ENCODE results near the gene ATP11C.

ATP11C gene

GRCh38 chrX:139816204-139816603 is 116.6 kb downstream of the ATP11C start:
- H3K36me3 ChIP-seq (replicated peaks): no peaks in the 10 kb centered on the region

GRCh38 chrX:139815771-139816170 is 117.1 kb downstream of the ATP11C start:
- in situ Hi-C loops (cut with HindIII; ENCODE audit: low pct_ligation_motif_present, low sequenced_read_pairs): no loop called here
- TF ChIP-seq CTCF (IDR thresholded peaks at IDR 0.05; ENCODE audit: low read depth, low read length, missing control alignments): no peak
- Histone ChIP-seq H3K27ac (no peak overlapping the region), H3K36me3 (replicated peaks) (no peaks in the 10 kb centered on the region), H3K27me3 (replicated peaks) (no peaks in the 10 kb centered on the region), H3K4me3 (ENCODE audit: low read depth, low read length) (no peak overlapping the region)
- no peak for DNase-seq

More at GRCh38 chrX:139816204-139816603, 116.6 kb downstream of the ATP11C start:
- H3K27me3 ChIP-seq (replicated peaks): no peaks in the 10 kb centered on the region
- DNase-seq: no peak
- TF ChIP-seq CTCF (IDR thresholded peaks at IDR 0.05; ENCODE audit: low read depth, low read length, missing control alignments): no peak
- in situ Hi-C loops (cut with HindIII; ENCODE audit: low pct_ligation_motif_present, low sequenced_read_pairs): no loop called here
- H3K4me3 ChIP-seq (ENCODE audit: low read depth, low read length): no peak overlapping the region
- H3K27ac ChIP-seq: no peak overlapping the region

GRCh38 chrX:139811942-139812629 is 120.8 kb downstream of the ATP11C start:
- in situ Hi-C loops (cut with HindIII; ENCODE audit: low pct_ligation_motif_present, low sequenced_read_pairs): no loop called here
- no peak for DNase-seq
- no peaks in the 10 kb centered on the region for H3K27me3 ChIP-seq (replicated peaks)
- H3K36me3 ChIP-seq (replicated peaks): no peaks in the 10 kb centered on the region
- no peak for TF ChIP-seq CTCF (IDR thresholded peaks at IDR 0.05; ENCODE audit: low read depth, low read length, missing control alignments)
- no peak overlapping the region for H3K4me3 ChIP-seq (ENCODE audit: low read depth, low read length)
- H3K27ac ChIP-seq: no peak overlapping the region

DNA sequence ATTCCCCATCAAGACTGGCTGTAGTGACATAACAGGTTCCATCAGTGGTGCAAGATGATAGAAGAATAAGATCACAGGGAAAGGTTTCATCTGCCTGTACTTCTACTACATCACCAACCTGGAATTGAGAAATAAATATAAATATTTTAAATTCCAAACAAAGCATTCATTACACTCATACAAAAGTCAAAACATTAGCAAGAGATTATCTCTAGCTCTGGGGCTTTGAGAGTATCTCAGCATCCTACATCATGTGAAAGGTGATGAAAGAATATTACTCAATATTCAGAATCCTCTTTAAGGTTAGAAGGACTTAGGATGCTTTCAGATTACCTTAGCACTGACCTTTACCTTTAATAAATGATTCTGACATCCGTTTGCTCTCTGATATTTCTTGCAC is 128.4 kb downstream of the ATP11C start:
- Histone ChIP-seq H3K27ac (no peak overlapping the region), H3K36me3 (replicated peaks) (no peaks in the 10 kb centered on the region), H3K4me3 (ENCODE audit: low read depth, low read length) (no peak overlapping the region), H3K27me3 (replicated peaks) (no peaks in the 10 kb centered on the region)
- no peak for TF ChIP-seq CTCF (IDR thresholded peaks at IDR 0.05; ENCODE audit: low read depth, low read length, missing control alignments)
- no peak for DNase-seq
- in situ Hi-C loops (cut with HindIII; ENCODE audit: low pct_ligation_motif_present, low sequenced_read_pairs): no loop called here

DNA sequence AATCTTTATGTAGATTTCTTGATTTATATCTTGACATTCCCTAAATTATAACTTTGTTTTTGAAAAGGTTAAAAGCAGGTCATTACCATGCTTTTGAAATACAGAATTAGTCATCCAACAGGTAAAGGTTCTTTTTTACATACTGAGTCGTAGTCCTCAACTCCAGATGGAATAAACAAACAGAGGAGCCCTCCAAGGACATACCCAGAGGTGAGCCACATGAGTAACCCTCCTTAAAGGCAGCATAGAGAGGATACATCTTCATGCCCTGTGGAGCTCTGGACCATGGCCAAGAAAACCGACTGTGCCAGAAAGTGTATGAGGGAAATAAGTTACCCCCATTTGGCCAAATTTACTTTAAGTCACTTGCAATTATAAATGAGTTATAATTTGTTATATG is 129.6 kb downstream of the ATP11C start:
- no peak for DNase-seq
- Histone ChIP-seq H3K27ac (no peak overlapping the region), H3K36me3 (replicated peaks) (no peaks in the 10 kb centered on the region), H3K27me3 (replicated peaks) (no peaks in the 10 kb centered on the region), H3K4me3 (ENCODE audit: low read depth, low read length) (no peak overlapping the region)
- in situ Hi-C loops (cut with HindIII; ENCODE audit: low pct_ligation_motif_present, low sequenced_read_pairs): no loop called here
- TF ChIP-seq CTCF (IDR thresholded peaks at IDR 0.05; ENCODE audit: low read depth, low read length, missing control alignments): no peak

DNA sequence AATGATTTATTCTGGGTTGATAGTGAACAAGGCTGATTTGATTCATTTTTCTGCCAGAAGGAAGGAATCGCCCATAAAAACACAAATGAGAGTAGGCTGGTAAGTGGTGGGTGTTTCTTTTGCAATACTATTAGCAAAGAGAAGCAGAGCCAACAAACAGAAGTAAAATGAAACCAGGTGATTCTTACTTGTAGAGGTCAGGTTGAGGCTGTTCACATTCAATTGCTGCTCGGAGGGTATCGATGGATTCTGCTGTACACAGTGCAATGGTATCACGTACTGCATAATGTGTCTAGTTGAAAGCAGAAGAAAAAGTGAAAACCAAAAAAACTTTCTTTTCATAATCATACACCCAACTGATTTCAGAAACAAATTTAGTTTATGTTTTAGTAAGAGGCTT is 130.8 kb downstream of the ATP11C start:
- Histone ChIP-seq H3K27me3 (replicated peaks) (no peaks in the 10 kb centered on the region), H3K4me3 (ENCODE audit: low read depth, low read length) (no peak overlapping the region), H3K36me3 (replicated peaks) (no peaks in the 10 kb centered on the region), H3K27ac (no peak overlapping the region)
- no peak for TF ChIP-seq CTCF (IDR thresholded peaks at IDR 0.05; ENCODE audit: low read depth, low read length, missing control alignments)
- no peak for DNase-seq
- in situ Hi-C loops (cut with HindIII; ENCODE audit: low pct_ligation_motif_present, low sequenced_read_pairs): no loop called here
